HG02678 (cell line): ENCODE measurements around the gene MEIOB.

ENCODE experiments used
- ATAC-seq: cut with Tn5 transposase; IDR thresholded peaks from one replicate; pipeline ENCODE4 v1.9.1; 2021; ENCODE audit warnings: mild to moderate bottlenecking, moderate library complexity; ENCODE audit not compliant: unreplicated experiment

Gene MEIOB

GRCh38 chr16:1789643-1790045, 82.3 kb downstream of the MEIOB start:
- ATAC-seq = no peak

DNA sequence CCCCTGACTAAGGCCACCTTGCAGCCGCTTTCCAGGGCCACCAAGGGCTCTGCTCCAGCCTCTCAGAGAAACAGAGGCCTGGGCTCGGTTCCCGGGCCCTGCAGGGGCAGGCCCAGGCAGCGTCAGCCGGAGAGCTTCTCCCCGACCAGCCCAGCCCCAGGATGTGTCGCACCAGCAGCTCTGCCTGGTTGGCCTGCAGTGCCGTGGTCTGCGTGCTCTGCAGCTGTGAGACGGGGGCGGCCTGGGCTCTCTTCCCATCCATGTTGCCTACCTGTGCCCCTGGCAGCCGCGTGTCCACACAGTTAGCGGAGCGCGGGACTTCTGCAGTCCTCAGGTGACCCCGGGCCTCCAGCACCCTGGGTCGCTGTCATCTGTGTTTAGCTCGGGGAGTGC, 83.3 kb downstream of the MEIOB start:
- no peak for ATAC-seq

GRCh38 chr16:1788095-1788707, 83.8 kb downstream of the MEIOB start:
- ATAC-seq = no peak

DNA sequence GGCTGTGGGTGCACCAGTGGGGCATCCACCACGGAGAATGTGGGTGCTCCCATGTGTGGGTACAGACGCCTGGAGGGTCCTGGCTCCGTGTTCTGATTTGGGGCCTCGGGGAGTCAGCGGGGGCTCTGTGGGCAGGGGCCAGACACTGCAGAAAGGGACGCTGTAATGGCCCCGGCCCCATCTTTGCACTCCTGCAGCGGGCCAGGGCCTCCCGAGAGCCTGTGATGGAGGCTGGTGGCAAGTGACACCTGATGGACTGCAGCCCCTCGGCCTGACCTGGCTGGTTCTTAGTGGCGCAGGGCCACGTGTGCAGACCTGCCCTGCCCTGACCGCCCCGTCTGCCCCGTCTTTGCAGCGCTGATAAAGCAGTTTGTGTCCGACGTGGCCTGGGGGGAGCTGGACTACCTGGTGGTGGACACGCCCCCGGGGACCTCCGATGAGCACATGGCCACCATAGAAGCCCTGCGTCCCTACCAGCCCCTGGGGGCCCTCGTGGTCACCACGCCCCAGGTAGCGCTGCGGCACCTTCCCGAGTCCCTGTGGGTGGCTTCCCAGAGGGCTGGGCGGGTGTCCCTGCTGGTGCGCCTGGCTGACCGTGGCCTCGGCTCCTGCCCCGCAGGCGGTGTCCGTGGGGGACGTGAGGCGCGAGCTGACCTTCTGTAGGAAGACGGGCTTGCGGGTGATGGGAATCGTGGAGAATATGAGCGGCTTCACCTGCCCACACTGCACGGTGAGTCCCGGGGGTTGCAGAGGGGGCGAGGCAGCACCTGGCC, 84.5 kb downstream of the MEIOB start:
- ATAC-seq = no peak

DNA sequence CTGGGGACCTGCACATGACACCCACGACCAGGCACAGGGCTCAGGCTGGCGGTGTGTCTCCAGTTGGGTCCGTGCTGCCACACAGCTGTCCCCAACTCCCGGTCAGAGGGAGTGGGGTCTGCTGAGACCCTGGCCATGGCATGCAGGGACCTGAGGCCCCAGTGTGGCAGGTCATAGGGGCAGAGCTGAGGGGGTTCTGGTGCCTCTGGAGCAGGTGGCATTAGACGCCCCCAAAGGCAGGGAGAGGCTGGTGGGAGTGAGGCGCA, 85.0 kb downstream of the MEIOB start:
- ATAC-seq = no peak

GRCh38 chr16:1786242-1787055, 85.5 kb downstream of the MEIOB start:
- ATAC-seq = no peak

DNA sequence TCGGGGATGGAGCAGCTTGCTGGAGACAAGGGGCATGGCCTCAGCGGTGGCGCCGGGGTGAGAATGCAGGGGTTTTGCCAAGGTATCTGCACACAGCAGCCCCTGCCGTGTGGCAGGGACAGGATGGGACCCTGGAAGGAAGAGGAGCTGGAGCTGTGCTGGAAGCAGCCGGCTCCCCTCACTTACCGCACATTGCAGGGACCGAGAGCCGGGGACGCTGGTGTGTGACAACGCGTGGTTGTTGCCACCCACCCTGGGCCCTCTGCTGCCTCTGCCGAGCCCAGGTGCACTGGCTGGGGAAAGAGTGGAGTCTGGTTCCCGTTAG, 86.2 kb downstream of the MEIOB start:
- ATAC-seq = no peak

DNA sequence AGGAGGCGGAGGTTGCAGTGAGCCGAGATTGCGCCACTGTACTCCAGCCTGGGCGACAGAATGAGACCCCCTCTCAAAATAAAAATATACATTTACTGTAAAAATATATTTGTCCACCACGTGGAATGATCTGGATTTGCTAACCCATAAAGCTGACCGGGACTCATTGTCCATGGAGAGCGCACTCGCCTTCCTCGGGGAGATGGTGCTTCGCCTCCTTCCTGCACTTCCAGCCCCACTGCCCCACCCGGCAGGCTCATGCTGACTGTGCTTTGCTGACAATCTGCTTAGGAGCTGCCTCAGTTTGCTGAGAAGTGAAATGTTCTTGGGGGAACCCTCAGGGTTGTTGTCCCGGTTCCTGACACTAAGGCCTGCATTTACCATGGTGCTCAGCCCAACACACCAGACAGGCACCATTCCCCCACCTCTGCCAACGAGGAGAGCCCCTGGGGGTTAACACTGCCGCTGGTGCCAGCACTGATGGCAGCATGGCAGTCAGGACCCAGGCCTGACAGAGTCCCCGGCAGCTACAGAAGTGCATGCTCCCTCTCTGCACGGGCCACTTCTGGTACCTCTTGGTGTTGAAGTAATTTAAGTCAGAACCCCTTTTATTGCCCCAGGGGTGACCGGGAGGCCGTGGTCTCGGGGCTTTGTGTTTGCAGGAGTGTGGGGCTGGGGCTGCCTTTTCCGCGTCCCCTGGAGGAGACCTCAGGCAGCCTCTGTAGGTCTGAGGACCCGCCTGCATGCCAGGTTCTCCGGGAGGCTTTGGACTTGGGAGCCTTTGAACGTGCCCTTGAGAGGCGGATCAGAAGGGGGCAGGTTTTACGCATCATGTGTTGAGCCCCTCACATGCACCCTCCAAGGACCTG, 86.8 kb downstream of the MEIOB start:
- no peak for ATAC-seq
